Psoas muscle (tissue), 8 donors: ENCODE results near the gene IBA57. TPM values are rescaled to one million over a fixed set of nuclear protein-coding genes. Genes with fewer than 3 reads are reported as not detected.
"Not testable (repeated sequence)": the region's sequence is repeated elsewhere in the genome, so short reads cannot be mapped to it uniquely, and the experiment has no call there.

ENCODE experiments used
- ATAC-seq, 4 donors: fragments of 200-7000 bp; cut with Tn5 transposase; one replicate each; pipeline ENCODE4 v1.9.1; 2020; ENCODE audit warnings: moderate library complexity in 3 of 4, mild to moderate bottlenecking in 2 of 4
- DNase-seq, 2 donors: peaks; one replicate each; pipeline ENCODE4 v3.0.0-alpha.2; 2020
- H3K27ac ChIP-seq: fragments of 200-600 bp; one replicate; pipeline ENCODE4 v1.8.0; 2022
- H3K27me3 ChIP-seq, 3 donors: fragments of 200-600 bp in 1 of 3; one replicate each; pipeline versions ENCODE4 v1.6.1 to v1.8.0; 2013 to 2022; ENCODE audit warnings: low read length in 2 of 3, mild to moderate bottlenecking in 2 of 3, moderate library complexity in 1 of 3; ENCODE audit not compliant: insufficient read depth in 3 of 3
- H3K36me3 ChIP-seq, 2 donors: fragments of 200-600 bp in 1 of 2; one replicate each; pipeline versions ENCODE4 v1.6.1 to v1.8.0; 2013 to 2022; ENCODE audit warnings: low read depth in 1 of 2, mild to moderate bottlenecking in 1 of 2, moderate library complexity in 1 of 2; ENCODE audit not compliant: insufficient read depth in 1 of 2
- H3K4me1 ChIP-seq: fragments of 200-600 bp; one replicate; pipeline ENCODE4 v1.8.0; 2022
- H3K4me3 ChIP-seq: fragments of 200-600 bp; one replicate; pipeline ENCODE4 v1.8.0; 2022; ENCODE audit warnings: mild to moderate bottlenecking
- H3K9me3 ChIP-seq: fragments of 200-600 bp; one replicate; pipeline ENCODE4 v1.8.0; 2022
- CTCF ChIP-seq: fragments of 200-600 bp; IDR thresholded peaks from one replicate; pipeline ENCODE4 v1.8.0; 2022; ENCODE audit warnings: antibody characterized with exemption
- WGBS, 3 donors: extraction: QIAGEN DNeasy Blood & Tissue Kit; methylation state at CpG; one replicate each; pipeline versions ENCODE4 v1.1.6 to v1.1.7; 2013; 5-methylcytosine and 5-hydroxymethylcytosine counted together
- intact Hi-C, 2 donors: fragments of 100-400 bp; cut with DNase I; formaldehyde crosslinking; loops; one replicate each; pipeline versions ENCODE4 v1.11.0 to v1.14.2; 2022
- polyA plus RNA-seq, 3 donors: library from polyadenylated mRNA; stranded (reverse); fragments of 200-250 nt; gene quantifications; one replicate each; pipeline ENCODE4 v1.2.3, GENCODE V29; 2013
- total RNA-seq, 4 donors: library from RNA; stranded (reverse); fragmentation: NEBNext Ultra II Directional in 2 of 4; extraction: Animal tissue kit (Norgen Biotek cat#: 25700) in 2 of 4; gene quantifications; one replicate each; pipeline versions ENCODE4 v1.2.1 to v1.2.4, GENCODE V29; 2021 to 2023
- donor health status: healthy with polysubstance abuse.
- donor health status: DM: no; HTN: no; CAD: no; lungs with moderate emphysema.
- donor health status: Bipolar disorder and iron deficiency.
- donor health status: healthy.
- donor health status: DM: yes; HTN: yes; CAD: no.
- donor health status: DM: no; HTN: no; CAD: no.
- donor health status: DM: no; HTN: no; CAD: no.
- donor health status: DM: yes; HTN: yes; CAD: no.

The IBA57 gene
- total and polyA plus RNA-seq, 7 donors: 7.7 to 26.2 (median 15.1) TPM

GRCh38 chr1:228226956-228227791 lies 61.6 kb downstream of the IBA57 start:
- intact Hi-C loops: no loop called here
- Histone ChIP-seq H3K27me3 (no peaks in the 10 kb centered on the region), H3K4me3 (no peak overlapping the region), H3K36me3 (peaks cover 6 to 99% of the 10 kb centered on the region in 2 donors), H3K9me3 (no peaks in the 10 kb centered on the region), H3K4me1 (peaks cover 88% of the 10 kb centered on the region), H3K27ac (peak overlapping the region; percentile 77)
- no peak for TF ChIP-seq CTCF
- WGBS, 3 donors: 23 to 29% (median 25%) methylated on average over 10 of the region's 10 CpGs
- ATAC-seq (peak; percentile 35 to 58 (median 41)), DNase-seq (peak in 1 of 2 donors; percentile 73)

GRCh38 chr1:228228147-228228546 lies 62.5 kb downstream of the IBA57 start:
- peaks cover 86% of the 10 kb centered on the region for H3K4me1 ChIP-seq
- peak; percentile 16 to 25 (median 22) for ATAC-seq
- 75 to 88% (median 82%) methylated on average over 5 of the region's 5 CpGs for WGBS, 3 donors
- DNase-seq, H3K9me3 ChIP-seq, H3K4me3 ChIP-seq, H3K27me3 ChIP-seq, intact Hi-C loops: not testable (repeated sequence)
- H3K36me3 ChIP-seq: peaks cover 11 to 99% of the 10 kb centered on the region in 2 donors
- peak overlapping the region; percentile 77 for H3K27ac ChIP-seq

- H3K36me3 ChIP-seq: peaks cover 11 to 99% of the 10 kb centered on the region in 2 donors
- ATAC-seq (peak; percentile 56 to 65 (median 60)), DNase-seq (no peak)
- H3K27me3 ChIP-seq: no peaks in the 10 kb centered on the region
- WGBS, 3 donors: 46 to 66% (median 61%) methylated on average over 5 of the region's 5 CpGs
- peak overlapping the region; percentile 77 for H3K27ac ChIP-seq
- intact Hi-C loops: no loop called here
- TF ChIP-seq CTCF: no peak
- no peaks in the 10 kb centered on the region for H3K9me3 ChIP-seq
- H3K4me3 ChIP-seq: no peak overlapping the region
- H3K4me1 ChIP-seq: peaks cover 84% of the 10 kb centered on the region
Measured at GRCh38 chr1:228228601-228229074, 63.0 kb downstream of the IBA57 start.

- H3K27ac ChIP-seq: peak overlapping the region; percentile 77
- 46 to 69% (median 46%) methylated on average over 2 of the region's 2 CpGs for WGBS, 3 donors
- H3K9me3 ChIP-seq: no peaks in the 10 kb centered on the region
- no peaks in the 10 kb centered on the region for H3K27me3 ChIP-seq
- DNase-seq (no peak), ATAC-seq (no peak)
- intact Hi-C loops: no loop called here
- peaks cover 11 to 89% of the 10 kb centered on the region in 2 donors for H3K36me3 ChIP-seq
- no peak for TF ChIP-seq CTCF
- H3K4me1 ChIP-seq: peaks cover 84% of the 10 kb centered on the region
- peak overlapping the region; percentile 19 for H3K4me3 ChIP-seq
Measured at GRCh38 chr1:228231189-228231588, 65.6 kb downstream of the IBA57 start.

Other genes starting within 250 kb of the IBA57 start
- gene WNT9A, start 217.9 kb upstream of the IBA57 start, total RNA-seq: 10 to 100 TPM in 3 of 4 donors, 1 to 10 TPM in 1; 7.6 to 49.7 (median 23.1) TPM
- 10 to 100 TPM in 2 of 3 donors, 1 to 10 TPM in 1; 7.9 to 25.8 (median 18.1) TPM for gene WNT9A, start 217.9 kb upstream of the IBA57 start, polyA plus RNA-seq
- not detected for gene WNT3A, start 158.8 kb upstream of the IBA57 start, total RNA-seq
- gene WNT3A, start 158.8 kb upstream of the IBA57 start, polyA plus RNA-seq: not detected
- gene ARF1, start 83.1 kb upstream of the IBA57 start, total RNA-seq: 100 to 1,000 TPM; 176 to 328 (median 256) TPM
- 100 to 1,000 TPM; 257 to 612 (median 345) TPM for gene ARF1, start 83.1 kb upstream of the IBA57 start, polyA plus RNA-seq
- gene C1orf35, start 62.5 kb upstream of the IBA57 start, total RNA-seq: 1 to 10 TPM; 3.6 to 6.5 (median 5.1) TPM
- gene C1orf35, start 62.5 kb upstream of the IBA57 start, polyA plus RNA-seq: 1 to 10 TPM; 5.7 to 8.2 (median 7.8) TPM
- gene MRPL55, start 56.5 kb upstream of the IBA57 start, total RNA-seq: 10 to 100 TPM; 35.7 to 43.4 (median 39.2) TPM
- gene MRPL55, start 56.5 kb upstream of the IBA57 start, polyA plus RNA-seq: 10 to 100 TPM; 70.9 to 86.2 (median 81.8) TPM
- gene GUK1, start 25.5 kb upstream of the IBA57 start, total RNA-seq: 100 to 1,000 TPM in 1 of 4 donors, 10 to 100 TPM in 3; 90.2 to 122 (median 92.8) TPM
- 100 to 1,000 TPM; 161 to 271 (median 166) TPM for gene GUK1, start 25.5 kb upstream of the IBA57 start, polyA plus RNA-seq
- under 1 TPM; 0.37 to 0.92 (median 0.52) TPM for gene GJC2, start 15.9 kb upstream of the IBA57 start, total RNA-seq
- under 1 TPM; 0.19 to 0.40 (median 0.20) TPM for gene GJC2, start 15.9 kb upstream of the IBA57 start, polyA plus RNA-seq
- 1,000 to 10,000 TPM; 1,061 to 1,869 (median 1,568) TPM for gene OBSCN, start 42.2 kb downstream of the IBA57 start, total RNA-seq
- 100 to 1,000 TPM; 397 to 658 (median 442) TPM for gene OBSCN, start 42.2 kb downstream of the IBA57 start, polyA plus RNA-seq
- 1 to 10 TPM; 2.8 to 4.5 (median 4.0) TPM for gene TRIM11, start 241.0 kb downstream of the IBA57 start, total RNA-seq
- gene TRIM11, start 241.0 kb downstream of the IBA57 start, polyA plus RNA-seq: 1 to 10 TPM; 3.1 to 6.3 (median 3.6) TPM